ENCODE data around the gene FNDC4.
"Not testable (repeated sequence)": the region's sequence is repeated elsewhere in the genome, so short reads cannot be mapped to it uniquely, and the experiment has no call there.

Gene FNDC4, protein sequence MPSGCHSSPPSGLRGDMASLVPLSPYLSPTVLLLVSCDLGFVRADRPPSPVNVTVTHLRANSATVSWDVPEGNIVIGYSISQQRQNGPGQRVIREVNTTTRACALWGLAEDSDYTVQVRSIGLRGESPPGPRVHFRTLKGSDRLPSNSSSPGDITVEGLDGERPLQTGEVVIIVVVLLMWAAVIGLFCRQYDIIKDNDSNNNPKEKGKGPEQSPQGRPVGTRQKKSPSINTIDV

DNA sequence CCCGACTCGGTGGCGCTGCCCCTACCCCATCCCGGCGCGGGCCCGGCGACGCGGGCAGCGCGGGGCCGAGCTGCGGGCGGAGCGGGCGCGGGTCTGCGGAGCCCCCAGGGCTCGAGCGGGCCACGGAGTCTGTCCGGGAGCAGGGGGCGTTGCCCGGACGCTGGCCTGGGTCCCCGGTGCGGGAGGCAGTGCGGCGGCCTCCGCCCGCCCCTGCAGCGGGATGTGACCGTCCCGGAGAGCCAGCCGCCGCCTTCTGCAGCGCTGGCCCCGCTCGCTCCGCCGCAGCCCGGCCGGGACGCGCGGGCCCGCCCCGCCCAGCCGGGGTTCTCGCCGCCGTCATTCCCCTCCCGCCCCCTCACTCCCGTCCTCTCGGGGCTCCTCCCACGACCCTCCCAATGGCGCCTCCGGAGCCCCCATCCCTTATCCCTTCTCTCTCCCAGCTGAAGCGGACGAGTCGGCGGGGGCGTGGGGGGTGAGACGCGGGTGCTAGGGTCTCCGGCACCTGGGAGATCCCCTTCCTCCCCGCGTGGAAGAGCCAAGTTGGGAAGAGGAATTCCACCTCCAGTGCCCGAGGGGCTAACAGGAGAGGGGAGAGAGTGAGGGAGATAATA, at the start of gene FNDC4:
TSS of gene FNDC4 (minus strand) at position 257 of the 611 bp plus-strand sequence. CDS start 521 bp downstream, outside the sequence.
- DNase-seq (ENCODE audit: low read depth in 3 of 3, low spot score in 1 of 3): no peak

DNA sequence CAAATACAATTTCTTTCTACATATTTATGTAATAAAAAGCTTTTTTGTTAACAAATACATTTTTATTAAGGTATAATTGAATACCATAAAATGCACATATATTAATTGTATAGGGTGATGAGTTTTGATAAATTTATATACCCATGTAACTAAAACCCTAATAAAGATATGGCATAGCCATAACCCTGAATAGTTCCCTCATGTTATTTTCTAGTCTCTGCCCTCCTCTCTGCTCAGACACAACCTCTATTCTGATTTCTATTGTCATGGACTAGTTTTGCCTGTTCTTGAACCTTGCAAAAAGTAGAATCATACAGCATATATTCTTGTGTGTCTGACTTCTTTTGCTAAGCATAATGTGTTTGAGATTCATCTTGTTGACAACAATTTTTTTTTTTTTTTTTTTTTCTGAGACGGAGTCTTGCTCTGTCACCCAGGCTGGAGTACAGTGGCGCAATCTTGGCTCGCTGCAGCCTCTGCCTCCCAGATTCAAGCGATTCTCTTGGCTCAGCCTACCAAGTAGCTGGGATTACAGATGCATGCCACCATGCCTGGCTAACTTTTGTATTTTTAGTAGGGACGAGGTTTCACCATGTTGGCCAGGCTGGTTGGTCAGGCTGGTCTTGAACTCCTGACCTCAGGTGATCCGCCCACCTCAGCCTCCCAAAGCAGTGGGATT, 49.3 kb upstream of the FNDC4 start:
- no peak for DNase-seq (ENCODE audit: low read depth in 3 of 3, low spot score in 1 of 3)

DNA sequence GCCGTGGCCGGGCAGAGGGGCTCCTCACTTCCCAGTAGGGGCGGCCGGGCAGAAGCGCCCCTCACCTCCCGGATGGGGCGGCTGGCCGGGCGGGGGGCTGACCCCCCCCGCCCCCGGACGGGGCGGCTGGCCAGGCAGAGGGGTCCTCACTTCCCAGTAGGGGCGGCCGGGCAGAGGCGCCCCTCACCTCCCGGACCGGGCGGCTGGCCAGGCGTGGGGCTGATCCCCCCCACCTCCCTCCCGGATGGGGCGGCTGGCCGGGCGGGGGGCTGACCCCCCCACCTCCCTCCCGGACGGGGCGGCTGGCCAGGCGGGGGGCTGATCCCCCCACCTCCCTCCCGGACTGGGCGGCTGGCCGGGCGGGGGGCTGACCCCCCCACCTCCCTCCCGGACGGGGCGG, 44.6 kb upstream of the FNDC4 start:
- DNase-seq (ENCODE audit: low read depth in 3 of 3, low spot score in 1 of 3): not testable (repeated sequence)

DNA sequence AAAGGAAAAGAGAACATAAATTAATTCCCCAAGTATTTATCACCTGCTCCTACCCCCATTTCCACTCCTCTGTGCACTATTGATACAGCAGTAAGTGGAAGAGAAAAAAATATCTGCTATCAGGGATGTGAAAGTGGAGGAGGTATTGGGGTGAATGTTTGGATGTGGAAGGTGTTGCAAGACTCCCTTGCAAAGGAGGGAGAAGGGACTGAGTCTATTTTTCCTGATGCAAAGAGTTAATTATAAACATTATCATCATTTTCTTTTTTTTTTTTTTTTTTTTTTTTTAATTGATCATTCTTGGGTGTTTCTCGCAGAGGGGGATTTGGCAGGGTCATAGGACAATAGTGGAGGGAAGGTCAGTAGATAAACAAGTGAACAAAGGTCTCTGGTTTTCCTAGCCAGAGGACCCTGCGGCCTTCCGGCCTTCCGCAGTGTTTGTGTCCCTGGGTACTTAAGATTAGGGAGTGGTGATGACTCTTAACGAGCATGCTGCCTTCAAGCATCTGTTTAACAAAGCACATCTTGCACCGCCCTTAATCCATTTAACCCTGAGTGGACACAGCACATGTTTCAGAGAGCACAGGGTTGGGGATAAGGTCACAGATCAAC, 43.9 kb upstream of the FNDC4 start:
- DNase-seq (ENCODE audit: low read depth in 3 of 3, low spot score in 1 of 3): not testable (repeated sequence)

DNA sequence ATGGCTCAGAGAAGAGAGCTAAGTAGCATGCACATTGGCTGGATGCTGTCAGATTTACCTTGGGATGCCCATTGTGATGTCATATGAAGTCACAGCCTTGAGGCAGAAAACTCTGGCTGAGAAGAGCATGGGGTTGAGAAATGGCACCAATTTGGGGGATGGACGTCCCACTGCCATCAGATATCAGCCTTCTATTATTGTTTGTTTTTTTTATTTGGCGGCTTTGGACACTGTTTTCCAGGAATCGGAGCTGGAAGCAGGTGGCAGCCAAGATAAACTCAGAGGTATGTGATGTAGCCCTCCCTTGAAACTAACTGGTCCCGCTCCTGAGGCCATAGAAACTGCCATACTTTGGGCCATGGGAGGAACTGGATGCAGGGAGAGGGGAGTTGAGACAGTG, 42.3 kb upstream of the FNDC4 start:
- DNase-seq (ENCODE audit: low read depth in 3 of 3, low spot score in 1 of 3): no peak

DNA sequence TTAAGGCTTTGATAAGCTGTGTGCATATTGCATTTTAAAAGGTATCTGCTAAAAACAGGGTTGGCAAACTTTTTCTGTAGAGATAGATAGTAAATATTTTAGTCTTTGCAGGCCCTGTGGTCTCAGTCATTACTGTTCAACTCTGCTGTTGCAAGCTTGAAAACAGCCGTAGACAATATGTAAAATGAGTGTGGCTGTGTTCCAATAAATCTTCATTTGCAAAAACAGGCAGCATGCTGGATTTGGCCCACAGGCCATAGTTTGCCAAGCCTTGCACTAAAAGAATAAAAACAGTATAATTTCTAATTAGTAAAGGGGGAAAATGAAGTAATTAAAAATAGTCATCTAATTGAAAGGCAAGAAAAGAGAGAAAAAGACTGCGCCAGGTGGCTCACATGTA, 37.0 kb upstream of the FNDC4 start:
- no peak for DNase-seq (ENCODE audit: low read depth in 3 of 3, low spot score in 1 of 3)

DNA sequence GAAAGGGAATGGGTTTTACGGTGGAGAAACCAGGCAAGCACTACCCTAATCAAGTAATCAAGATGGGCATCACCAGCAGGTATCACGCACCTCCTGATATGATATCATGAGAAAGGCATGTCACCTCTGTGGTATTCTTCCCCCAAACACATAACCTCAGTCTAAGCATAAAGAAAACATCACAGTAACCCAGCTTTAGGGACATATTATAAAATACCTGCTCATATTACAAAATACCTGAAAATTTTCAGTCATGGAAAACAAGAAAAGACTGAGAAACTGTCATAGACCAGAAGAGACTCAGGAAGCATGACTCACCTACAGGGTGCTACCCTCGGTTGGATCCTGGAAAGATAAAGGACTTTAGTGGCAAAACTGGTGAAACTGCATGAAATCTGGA, 32.2 kb upstream of the FNDC4 start:
- no peak for DNase-seq (ENCODE audit: low read depth in 3 of 3, low spot score in 1 of 3)

DNA sequence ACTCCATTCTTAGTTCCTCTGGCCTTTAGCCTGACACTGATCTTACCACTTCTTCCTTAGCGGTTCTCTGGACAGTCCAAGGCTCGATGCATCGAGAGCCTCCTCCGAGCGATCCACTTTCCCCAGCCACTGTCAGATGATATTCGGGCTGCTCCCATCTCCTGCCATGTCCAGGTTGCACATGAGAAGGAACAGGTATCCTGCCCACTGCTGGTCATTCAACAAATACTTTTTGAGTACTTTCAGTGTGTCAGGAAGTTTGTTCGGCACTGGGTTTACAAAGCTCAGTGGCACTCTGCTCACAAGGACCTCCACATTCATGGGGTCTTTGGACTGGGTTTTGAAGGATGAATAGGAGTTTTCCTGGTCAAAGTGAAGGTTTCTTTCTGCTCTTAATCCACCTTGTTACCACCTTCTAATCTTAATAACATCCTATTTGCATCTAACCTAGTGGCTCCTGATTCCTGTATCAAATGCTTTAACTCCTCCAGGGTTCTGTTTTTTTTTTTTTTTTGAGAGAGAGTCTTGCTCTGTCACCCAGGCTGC, 27.5 kb upstream of the FNDC4 start:
- DNase-seq (ENCODE audit: low read depth in 3 of 3, low spot score in 1 of 3): no peak

DNA sequence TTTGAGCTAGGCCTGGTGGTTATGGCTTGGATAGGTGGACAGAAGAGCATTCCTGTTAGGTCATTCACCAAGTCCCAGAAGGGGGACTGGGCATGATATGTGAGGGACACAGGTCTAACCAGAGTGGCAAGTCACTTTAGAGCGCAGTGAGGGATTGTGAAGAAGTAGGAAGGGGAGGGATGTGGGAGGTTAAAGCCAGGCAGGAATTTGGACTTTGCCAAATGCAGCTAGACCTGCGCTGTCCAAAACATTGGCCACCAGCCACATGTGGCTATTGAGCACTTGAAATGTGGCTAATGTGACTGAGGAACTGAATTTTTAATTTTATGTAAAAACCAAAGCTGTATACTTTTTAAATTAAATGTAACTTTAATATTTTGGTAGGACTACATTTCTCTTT, 25.3 kb upstream of the FNDC4 start:
- no peak for DNase-seq (ENCODE audit: low read depth in 3 of 3, low spot score in 1 of 3)

DNA sequence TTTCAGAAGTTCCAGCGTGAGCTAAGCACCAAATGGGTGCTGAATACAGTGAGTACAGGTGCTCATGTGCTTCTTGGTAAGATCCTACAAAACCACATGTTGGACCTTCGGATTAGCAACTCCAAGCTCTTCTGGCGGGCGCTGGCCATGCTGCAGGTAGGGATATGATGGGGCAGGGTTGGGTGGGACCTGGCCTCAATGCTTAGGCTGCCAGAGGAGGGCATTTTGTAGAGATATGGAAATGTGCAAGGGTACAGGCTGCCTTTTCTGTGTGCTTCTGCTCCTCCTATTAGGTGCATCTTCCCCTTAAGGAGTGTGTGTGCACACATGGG, 23.7 kb upstream of the FNDC4 start:
- DNase-seq (ENCODE audit: low read depth in 3 of 3, low spot score in 1 of 3): no peak

DNA sequence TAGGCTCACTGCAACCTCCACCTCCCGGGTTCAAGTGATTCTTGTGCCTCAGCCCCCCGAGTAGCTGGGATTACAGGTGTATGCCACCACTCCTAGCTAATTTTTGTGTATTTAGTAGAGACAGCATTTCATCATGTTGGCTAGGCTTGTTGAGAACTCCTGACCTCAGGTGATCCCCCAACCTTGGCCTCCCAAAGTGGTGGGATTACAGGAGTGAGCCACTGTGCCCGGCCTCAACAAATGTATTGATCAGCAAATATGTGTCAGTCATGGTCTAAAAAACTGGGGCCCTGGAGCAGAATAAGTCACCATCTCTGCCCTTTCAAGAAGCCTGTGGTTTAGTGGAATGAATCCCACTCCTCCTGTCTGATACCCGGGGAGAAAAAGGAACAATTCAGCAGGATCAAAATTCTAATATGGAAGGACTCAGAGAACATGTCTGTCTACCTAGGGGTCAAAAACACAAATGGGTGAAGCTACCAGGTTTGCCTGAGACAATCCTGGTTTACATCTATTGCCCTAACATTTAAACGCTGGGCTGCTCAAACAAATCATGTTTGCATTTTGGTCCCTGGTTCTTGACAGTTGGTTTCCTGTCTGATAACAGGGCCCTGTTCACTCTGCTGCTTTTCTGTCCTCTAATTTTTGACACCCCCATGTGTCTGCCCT, 23.2 kb upstream of the FNDC4 start:
- no peak for DNase-seq (ENCODE audit: low read depth in 3 of 3, low spot score in 1 of 3)

DNA sequence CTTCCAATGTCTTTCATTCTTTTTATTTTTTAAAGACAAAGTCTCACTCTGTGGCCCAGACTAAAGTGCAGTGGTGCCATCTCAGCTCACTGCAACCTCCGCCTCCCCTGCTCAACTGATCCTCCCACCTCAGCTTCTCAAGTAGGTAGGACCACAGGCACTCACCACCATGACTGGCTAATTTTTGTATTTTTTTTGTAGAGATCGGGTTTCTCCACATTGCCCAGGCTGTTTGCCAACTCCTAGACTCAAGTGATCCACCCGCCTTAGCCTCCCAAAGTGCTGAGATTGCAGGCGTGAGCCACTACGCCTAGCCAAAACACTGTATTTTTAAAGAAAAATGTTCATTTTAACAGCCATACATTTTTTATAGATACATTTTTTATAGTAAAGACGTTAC, 14.3 kb upstream of the FNDC4 start:
- DNase-seq (ENCODE audit: low read depth in 3 of 3, low spot score in 1 of 3): no peak

DNA sequence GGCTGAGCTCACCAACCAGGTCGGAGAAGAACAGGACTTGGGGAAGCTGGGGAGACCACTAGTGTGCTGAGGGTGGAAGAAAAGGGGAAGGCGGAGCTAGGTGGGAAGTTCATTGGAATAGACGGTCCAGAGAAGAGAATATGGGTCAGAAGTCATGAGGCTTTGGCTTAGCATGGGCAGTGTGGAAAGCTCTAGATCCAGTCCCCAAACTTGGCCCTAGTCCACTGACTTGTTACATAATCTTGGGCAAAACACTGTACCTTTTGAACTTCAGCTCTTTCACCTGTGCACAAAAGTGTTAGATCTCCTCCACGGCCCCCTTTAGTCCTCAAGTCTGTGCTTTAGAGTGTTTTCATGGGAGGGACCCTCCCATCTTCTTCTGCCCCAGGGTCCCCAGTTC, 12.3 kb upstream of the FNDC4 start:
- no peak for DNase-seq (ENCODE audit: low read depth in 3 of 3, low spot score in 1 of 3)

DNA sequence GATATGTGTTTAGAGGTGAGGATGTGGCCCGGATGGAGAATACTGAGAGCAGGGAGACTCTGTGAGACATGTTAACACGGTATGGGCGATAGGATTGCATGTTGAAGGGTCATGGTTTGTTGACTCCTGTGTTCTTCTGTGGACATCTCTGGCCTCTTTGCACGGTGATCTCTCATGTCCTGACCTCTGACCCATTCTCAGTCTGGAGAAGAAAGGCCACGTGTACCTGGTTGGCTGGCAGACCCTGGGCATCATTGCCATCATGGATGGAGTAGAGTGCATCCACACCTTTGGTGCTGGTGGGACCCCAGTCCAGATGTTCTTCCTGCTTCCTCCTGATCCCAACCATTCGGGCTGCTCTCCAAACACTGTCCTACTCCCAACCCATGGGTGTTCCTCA, 11.6 kb upstream of the FNDC4 start:
- no peak for DNase-seq (ENCODE audit: low read depth in 3 of 3, low spot score in 1 of 3)

DNA sequence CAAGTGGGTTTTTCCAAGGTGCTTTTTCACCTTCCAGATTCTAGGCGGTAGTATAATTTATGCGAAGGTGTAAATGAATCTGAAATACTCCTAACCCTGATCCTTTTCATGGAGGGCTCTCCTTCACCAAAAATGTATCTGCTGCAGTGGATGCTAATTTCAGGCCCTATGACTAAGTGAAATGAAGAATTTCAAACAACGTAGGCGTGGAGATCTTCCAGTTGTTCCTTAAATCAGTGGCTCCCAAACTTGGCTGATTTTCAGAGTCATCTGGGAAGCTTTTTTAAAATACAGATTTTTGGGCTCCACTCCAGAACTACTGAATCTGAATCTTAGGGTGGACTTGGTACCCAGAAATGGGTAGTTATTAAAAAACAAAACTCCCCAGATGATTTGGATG, 7.1 kb upstream of the FNDC4 start:
- no peak for DNase-seq (ENCODE audit: low read depth in 3 of 3, low spot score in 1 of 3)

DNA sequence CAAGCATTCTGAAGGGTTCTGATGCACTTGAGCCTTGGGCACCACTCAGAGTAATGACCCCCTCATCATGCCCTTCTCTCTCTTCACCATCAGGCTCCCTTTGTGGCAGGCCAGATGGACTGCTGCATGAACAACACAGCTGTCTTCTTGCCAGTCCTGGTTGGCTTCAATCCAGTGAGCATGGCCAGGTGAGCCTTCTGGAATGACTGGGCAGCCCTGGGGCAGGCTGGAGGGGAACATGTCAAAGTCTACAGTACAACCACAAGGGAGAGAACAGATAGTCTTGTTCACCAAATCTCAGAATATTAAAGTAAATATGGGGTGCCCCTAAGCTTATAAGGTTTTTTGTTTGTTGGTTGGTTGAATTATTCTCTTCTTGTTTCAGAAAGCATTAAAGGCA, 6.0 kb upstream of the FNDC4 start:
- no peak for DNase-seq (ENCODE audit: low read depth in 3 of 3, low spot score in 1 of 3)

DNA sequence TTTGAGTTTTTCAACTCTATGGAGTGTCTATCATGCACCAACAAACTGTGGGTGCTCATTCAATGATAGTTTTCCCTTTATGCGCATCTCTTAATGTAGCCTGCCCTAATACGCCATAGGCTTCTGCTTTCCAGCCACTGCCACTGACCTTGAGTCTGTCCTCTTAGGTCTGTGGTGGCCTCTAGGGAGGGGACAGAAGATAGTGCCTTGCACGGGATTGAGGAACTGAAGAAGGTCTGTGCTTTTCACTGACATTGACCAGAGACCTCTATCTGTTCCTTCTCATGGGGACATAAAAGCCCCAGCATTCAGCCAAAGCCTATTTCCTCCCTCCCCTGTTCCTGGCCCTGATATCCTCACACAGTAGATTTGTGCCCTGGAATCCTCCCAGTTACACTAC, 4.0 kb upstream of the FNDC4 start:
- no peak for DNase-seq (ENCODE audit: low read depth in 3 of 3, low spot score in 1 of 3)

DNA sequence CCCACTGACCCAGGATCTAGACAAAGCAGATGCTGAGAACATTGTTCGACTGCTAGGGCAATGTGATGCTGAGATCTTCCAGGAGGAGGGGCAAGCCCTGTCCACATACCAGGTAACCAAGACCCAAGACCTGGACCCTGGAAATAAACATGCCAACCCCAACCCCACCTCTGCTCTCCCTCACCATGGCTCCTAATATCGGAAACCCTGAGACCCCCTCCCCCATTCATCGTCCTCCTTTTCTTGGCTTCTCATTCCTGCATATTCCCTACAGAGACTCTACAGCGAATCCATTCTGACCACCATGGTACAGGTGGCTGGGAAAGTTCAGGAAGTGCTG, 2.3 kb upstream of the FNDC4 start:
- no peak for DNase-seq (ENCODE audit: low read depth in 3 of 3, low spot score in 1 of 3)

DNA sequence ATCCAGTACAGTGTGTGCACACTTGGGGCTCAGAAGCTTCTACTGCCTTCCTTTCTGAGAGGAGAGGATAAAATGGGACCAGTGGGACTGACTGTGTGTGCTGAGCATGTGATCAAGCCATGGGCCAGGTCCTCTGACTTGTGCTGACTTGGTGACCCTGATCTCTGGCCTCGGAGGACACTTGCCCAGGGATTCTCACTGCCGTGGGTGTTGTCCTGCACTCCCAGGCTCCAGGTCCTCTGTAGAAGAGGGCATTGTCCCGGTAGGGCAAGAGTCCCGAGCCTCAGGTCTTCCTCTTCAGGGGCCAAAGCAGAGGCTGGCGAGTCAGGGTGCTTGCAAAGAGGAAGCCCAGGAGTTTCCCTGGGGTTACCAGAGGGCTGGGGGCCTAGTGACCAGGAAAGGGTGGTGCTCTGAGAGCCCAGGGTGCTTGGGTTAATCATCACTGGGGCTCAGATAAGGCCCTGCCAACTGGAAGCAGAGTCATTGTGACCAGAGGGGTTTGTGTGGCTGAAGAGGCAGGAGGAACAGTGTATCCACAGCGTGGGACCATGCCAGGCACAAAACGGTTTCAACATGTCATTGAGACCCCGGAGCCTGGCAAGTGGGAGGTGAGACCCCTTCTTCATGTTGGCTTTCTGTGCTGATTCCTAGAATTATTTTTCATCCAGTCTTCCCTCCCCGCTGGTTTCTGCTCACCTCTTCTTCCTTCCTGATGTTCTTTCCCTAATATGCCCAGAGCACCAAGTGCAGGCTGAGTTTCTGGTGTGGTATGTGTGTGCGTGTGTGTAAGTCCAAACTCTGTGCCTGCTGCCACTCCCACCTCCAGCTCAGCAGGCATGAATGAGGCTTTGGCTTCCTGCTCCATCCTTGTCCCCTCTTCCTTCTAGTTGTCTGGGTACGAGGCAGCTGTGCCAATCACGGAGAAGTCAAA, 1.6 kb upstream of the FNDC4 start, which contains the start of gene GCKR:
TSS of gene GCKR (plus strand) at position 483 of the 931 bp plus-strand sequence. CDS start at position 549, 66 bp downstream.
- no peak for DNase-seq (ENCODE audit: low read depth in 3 of 3, low spot score in 1 of 3)

DNA sequence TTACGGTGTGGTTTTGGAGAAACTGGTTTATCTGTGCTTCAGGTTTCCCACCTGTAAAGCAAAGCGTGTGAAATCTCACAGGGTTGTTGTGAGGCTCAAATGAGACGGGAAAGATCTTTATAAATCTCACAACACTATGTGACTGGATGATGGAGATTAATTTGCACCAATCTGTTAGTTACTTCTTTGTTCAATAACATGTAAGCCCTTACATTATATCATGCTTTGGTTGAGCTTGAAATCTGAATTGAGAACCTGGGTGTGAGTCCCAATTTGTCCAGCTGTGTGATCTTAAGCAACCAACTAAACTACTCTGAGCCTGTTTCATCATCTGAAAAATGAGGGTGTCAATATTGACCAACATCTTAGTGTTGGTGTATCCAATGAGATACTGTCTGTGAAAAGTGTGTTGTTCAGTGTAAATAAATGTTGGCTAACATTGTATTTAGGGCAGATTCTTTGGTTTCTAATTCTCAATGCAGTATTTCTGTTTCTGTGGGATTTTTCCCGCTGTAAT, 898 bp upstream of the FNDC4 start:
- DNase-seq (ENCODE audit: low read depth in 3 of 3, low spot score in 1 of 3): no peak

Data from stimulated activated CD4-positive, alpha-beta T cell treated with anti-CD3 and anti-CD28 coated beads, TNF-alpha, amount 100 ng/mL, for 1 hour (primary cell).